K562 (cell line): ENCODE measurements around the gene TBP. TPM values are rescaled to one million over a fixed set of nuclear protein-coding genes. Genes with fewer than 3 reads are reported as not detected.
"Not testable (repeated sequence)": the region's sequence is repeated elsewhere in the genome, so short reads cannot be mapped to it uniquely, and the experiment has no call there.

Experiments
- ATAC-seq: fragments of 200-7000 bp; cut with Tn5 transposase; 3 replicates; pipeline ENCODE4 v1.9.1; 2020; ENCODE audit warnings: moderate library complexity
- BruUV-seq: library from RNA; stranded (reverse); fragments of 400-500 nt; replicated peaks from 2 replicates; lab custom pipeline; 2021; lab: Mats Ljungman, UMichigan
- CTCF ChIA-PET: fragments of 300-600 bp; formaldehyde crosslinking; extraction: SDS; loops from one replicate; lab custom pipeline; 2021; ENCODE audit warnings: low intra/inter-chr PET ratio; lab: Yijun Ruan, JAX
- POLR2A ChIA-PET: fragments of 300-600, 350-650 bp; sonication (Branson Sonifier 250); formaldehyde crosslinking; extraction: SDS; loops from one replicate; lab custom pipeline; 2021; ENCODE audit warnings: antibody characterized with exemption, inconsistent platforms; lab: Yijun Ruan, JAX
- DNase-seq, 4 experiments: peaks; one replicate each; pipeline versions ENCODE4 v3.0.0 to v3.0.0-alpha.2; 2011 to 2018; ENCODE audit warnings: low spot score in 3 of 4, mixed read lengths in 3 of 4; ENCODE audit errors: extremely low read depth in 1 of 4
- FAIRE-seq: peaks from 2 replicates; lab custom pipeline; 2011; peaks lifted over from hg19 to GRCh38; lab: Jason Lieb, UNC
- H2AFZ ChIP-seq: 2 replicates; pipeline ENCODE4 v1.6.0; 2011; ENCODE audit warnings: low read depth, low read length, control low read depth, inconsistent platforms
- H3K27ac ChIP-seq: fragments of 200-600 bp; 3 replicates; pipeline ENCODE4 v1.8.0; 2011; ENCODE audit warnings: low read depth, mild to moderate bottlenecking, control low read depth, inconsistent platforms, low read length, moderate library complexity, mixed read lengths; ENCODE audit errors: extremely low read depth
- H3K27me3 ChIP-seq, 2 experiments: fragments of 300-600 bp in 1 of 2; 2 replicates in 1 of 2; 3 replicates in 1 of 2; pipeline versions ENCODE4 v1.6.0 to v1.8.0; 2011; ENCODE audit warnings: inconsistent platforms in 2 of 2, low read length in 2 of 2, mild to moderate bottlenecking in 1 of 2, mixed read lengths in 1 of 2, moderate library complexity in 1 of 2; ENCODE audit not compliant: control insufficient read depth in 2 of 2, insufficient read depth in 2 of 2
- H3K36me3 ChIP-seq: fragments of 300-600 bp; 3 replicates; pipeline ENCODE4 v1.8.0; 2011; ENCODE audit warnings: mild to moderate bottlenecking, low read length, inconsistent platforms; ENCODE audit not compliant: control insufficient read depth, insufficient read depth
- H3K4me1 ChIP-seq, 2 experiments: fragments of 200-600 bp in 1 of 2; replicated peaks in 1 of 2; 2 replicates in 1 of 2; 3 replicates in 1 of 2; pipeline versions ENCODE4 v1.5.1 to v1.8.0; 2011; ENCODE audit warnings: inconsistent platforms in 2 of 2, low read length in 2 of 2, mild to moderate bottlenecking in 1 of 2, mixed read lengths in 1 of 2, moderate library complexity in 1 of 2; ENCODE audit not compliant: control insufficient read depth in 2 of 2, insufficient read depth in 2 of 2
- H3K4me2 ChIP-seq: 2 replicates; pipeline ENCODE4 v1.6.1; 2011; ENCODE audit warnings: low read length, control low read depth, inconsistent platforms, mixed read lengths; ENCODE audit not compliant: insufficient read depth
- H3K4me3 ChIP-seq: fragments of 200-600 bp; sonication (generic), shearing (Covaris generic); 2 replicates; pipeline ENCODE4 v1.5.1; 2016; ENCODE audit warnings: control low read depth, inconsistent platforms
- H3K79me2 ChIP-seq: fragments of 200-600 bp; 3 replicates; pipeline ENCODE4 v1.8.0; 2011; ENCODE audit warnings: low read length, inconsistent platforms; ENCODE audit not compliant: control insufficient read depth, insufficient read depth
- H3K9ac ChIP-seq, 2 experiments: 2 replicates each; pipeline versions ENCODE4 v1.6.0 to v1.6.1; 2011; ENCODE audit warnings: low read depth in 2 of 2, low read length in 2 of 2, control low read depth in 1 of 2, inconsistent platforms in 1 of 2, mild to moderate bottlenecking in 1 of 2, mixed read lengths in 1 of 2; ENCODE audit not compliant: insufficient read depth in 1 of 2
- H3K9me1 ChIP-seq: one replicate; pipeline ENCODE4 v1.6.0; 2011; ENCODE audit warnings: inconsistent platforms, mild to moderate bottlenecking, low read length, moderate library complexity; ENCODE audit not compliant: control insufficient read depth, insufficient read depth
- H3K9me3 ChIP-seq: replicated peaks from 2 replicates; pipeline ENCODE4 v1.5.1; 2011; ENCODE audit warnings: low read depth, low read length, inconsistent platforms; ENCODE audit not compliant: control insufficient read depth, insufficient read depth
- H4K20me1 ChIP-seq: replicated peaks from 2 replicates; pipeline ENCODE4 v1.6.1; 2011; ENCODE audit warnings: low read length, inconsistent platforms, mixed read lengths; ENCODE audit not compliant: control insufficient read depth, insufficient read depth
- WGBS: fragments of 100-300 bp; shearing (Covaris generic); methylation state at CpG from one replicate; pipeline ENCODE4 v1.1.6; 2016; ENCODE audit warnings: low coverage, mixed read lengths; ENCODE audit not compliant: insufficient coverage; ENCODE audit errors: missing lambda C conversion rate; 5-methylcytosine and 5-hydroxymethylcytosine counted together
- in situ Hi-C: fragments of 300-500 bp; cut with MboI; formaldehyde crosslinking; loops from 4 replicates; pipeline ENCODE4 v1.15.0; 2018; ENCODE audit warnings: inconsistent platforms, mixed read lengths
- intact Hi-C: fragments of 100-400 bp; cut with micrococcal nuclease; formaldehyde crosslinking; loops from 2 replicates; pipeline ENCODE4 v1.14.2; 2022
- polyA plus RNA-seq, 8 experiments: library from polyadenylated mRNA; depleted of rRNA in 4 of 8; stranded (reverse) in 5 of 8; unstranded in 3 of 8; fragments of >200 nt; fragmentation: Nextera tagmentation in 2 of 8; fragmentation: Illumina TruSeq in 1 of 8; extraction: Ambion mirVana in 2 of 8; extraction: Trizol in 1 of 8; gene quantifications; 2 replicates each; pipeline versions ENCODE4 v1.2.1 to v1.2.3, GENCODE V29; 2011 to 2014; ENCODE audit warnings: inconsistent platforms in 1 of 8, missing spikeins in 1 of 8
- total RNA-seq, 7 experiments: library from RNA; depleted of rRNA in 6 of 7; stranded (reverse); fragments of >200 nt in 6 of 7; fragmentation: Illumina TruSeq in 2 of 7; extraction: Trizol in 2 of 7; gene quantifications; 2 replicates each; pipeline versions ENCODE4 v1.2.1 to v1.2.3, GENCODE V29; 2011 to 2021; ENCODE audit warnings: low replicate concordance in 1 of 7
- TF ChIP-seq, protein P1 (sequence below), 2 experiments: IDR thresholded peaks; 2 replicates each; pipeline ENCODE4 v1.6.1; 2011; ENCODE audit warnings: borderline replicate concordance in 1 of 2, control low read depth in 1 of 2, low read depth in 1 of 2, low read length in 1 of 2, mild to moderate bottlenecking in 1 of 2, mixed read lengths in 1 of 2, moderate library complexity in 1 of 2; ENCODE audit not compliant: insufficient read depth in 1 of 2, insufficient read length in 1 of 2, poor library complexity in 1 of 2, severe bottlenecking in 1 of 2; ENCODE audit errors: extremely low read depth in 1 of 2

Gene TBP
- total and polyA plus RNA-seq, 9 of the 15 experiments (the other 6 are each of a cell fraction or from before 2014, with no cell fraction given), result 28.5 to 86.1 (median 39.5) TPM

DNA sequence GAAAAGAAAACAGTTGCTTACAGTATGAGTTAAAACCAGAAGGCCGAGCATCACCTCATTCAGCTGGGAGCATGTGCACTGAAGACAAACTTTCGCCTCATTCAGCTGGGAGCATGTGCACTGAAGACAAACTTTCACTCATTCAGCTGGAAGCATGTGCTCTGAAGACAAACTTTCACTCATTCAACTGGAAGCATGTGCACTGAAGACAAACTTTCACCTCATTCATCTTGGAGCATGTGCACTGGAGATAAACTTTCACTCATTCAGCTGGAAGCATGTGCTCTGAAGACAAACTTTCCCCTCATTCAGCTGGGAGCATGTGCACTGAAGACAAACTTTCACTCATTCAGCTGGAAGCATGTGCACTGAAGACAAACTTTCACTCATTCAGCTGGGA is 46.4 kb upstream of the TBP start:
- CTCF ChIA-PET, result not testable (repeated sequence)

DNA sequence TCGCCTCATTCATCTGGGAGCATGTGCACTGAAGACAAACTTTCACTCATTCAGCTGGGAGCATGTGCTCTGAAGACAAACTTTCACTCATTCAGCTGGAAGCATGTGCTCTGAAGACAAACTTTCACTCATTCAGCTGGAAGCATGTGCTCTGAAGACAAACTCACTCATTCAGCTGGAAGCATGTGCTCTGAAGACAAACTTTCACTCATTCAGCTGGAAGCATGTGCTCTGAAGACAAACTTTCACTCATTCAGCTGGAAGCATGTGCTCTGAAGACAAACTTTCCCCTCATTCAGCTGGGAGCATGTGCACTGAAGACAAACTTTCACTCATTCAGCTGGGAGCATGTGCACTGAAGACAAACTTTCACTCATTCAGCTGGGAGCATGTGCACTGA is 45.9 kb upstream of the TBP start:
- FAIRE-seq, H3K9me1 ChIP-seq, H3K36me3 ChIP-seq, intact Hi-C loops, BruUV-seq, H3K4me2 ChIP-seq, DNase-seq, H2AFZ ChIP-seq, H3K27ac ChIP-seq, H4K20me1 ChIP-seq, ATAC-seq, H3K4me1 ChIP-seq, in situ Hi-C loops, H3K9ac ChIP-seq, CTCF ChIA-PET, H3K9me3 ChIP-seq, H3K4me3 ChIP-seq, H3K79me2 ChIP-seq: not testable (repeated sequence)
- peaks cover 14 to 15% of the 10 kb centered on the region in 2 experiments; a peak in 4 of 5 replicates for H3K27me3 ChIP-seq
- POLR2A ChIA-PET, result interaction anchor here (1.0 kb wide), 1 partner anchor 9 kb away, joined by 3 read pairs; no protein-coding TSS in a partner anchor
- no CpG with 5 or more reads among the region's 1 CpG for WGBS

More for the DNA sequence above, 46.4 kb upstream of the TBP start:
- FAIRE-seq, DNase-seq, H3K79me2 ChIP-seq, H3K36me3 ChIP-seq, H4K20me1 ChIP-seq, H3K9me1 ChIP-seq, H3K9me3 ChIP-seq, ATAC-seq, H2AFZ ChIP-seq, H3K4me1 ChIP-seq, H3K4me3 ChIP-seq, H3K4me2 ChIP-seq, H3K27ac ChIP-seq, H3K9ac ChIP-seq, BruUV-seq, in situ Hi-C loops, intact Hi-C loops: not testable (repeated sequence)
- POLR2A ChIA-PET, result interaction anchor here (1.0 kb wide), 1 partner anchor 9 kb away, joined by 3 read pairs; no protein-coding TSS in a partner anchor
- WGBS, result 28% methylated on average over 2 of the region's 2 CpGs
- TF ChIP-seq, protein P1, sequence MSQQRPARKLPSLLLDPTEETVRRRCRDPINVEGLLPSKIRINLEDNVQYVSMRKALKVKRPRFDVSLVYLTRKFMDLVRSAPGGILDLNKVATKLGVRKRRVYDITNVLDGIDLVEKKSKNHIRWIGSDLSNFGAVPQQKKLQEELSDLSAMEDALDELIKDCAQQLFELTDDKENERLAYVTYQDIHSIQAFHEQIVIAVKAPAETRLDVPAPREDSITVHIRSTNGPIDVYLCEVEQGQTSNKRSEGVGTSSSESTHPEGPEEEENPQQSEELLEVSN (IDR thresholded peaks at IDR 0.05; ENCODE audit: borderline replicate concordance in 1 of 2, extremely low read depth in 1 of 2, insufficient read depth in 1 of 2, insufficient read length in 1 of 2, low read depth in 1 of 2, low read length in 1 of 2, poor library complexity in 1 of 2, severe bottlenecking in 1 of 2), result peak in 1 of 2 experiments; percentile 38
- H3K27me3 ChIP-seq, result peaks cover 14 to 15% of the 10 kb centered on the region in 2 experiments; a peak in 4 of 5 replicates
